Smooth muscle cell of the brain vasculature (primary cell): Measurements from ENCODE around the gene PAX8.

Experiments used
- DNase-seq: peaks from one replicate; pipeline ENCODE4 v3.0.0-alpha.2; 2012; ENCODE audit warnings: low read depth, low spot score

Gene PAX8

GRCh38 chr2:113183703-113184102 is 95.0 kb downstream of the PAX8 start:
- no peak for DNase-seq

DNA sequence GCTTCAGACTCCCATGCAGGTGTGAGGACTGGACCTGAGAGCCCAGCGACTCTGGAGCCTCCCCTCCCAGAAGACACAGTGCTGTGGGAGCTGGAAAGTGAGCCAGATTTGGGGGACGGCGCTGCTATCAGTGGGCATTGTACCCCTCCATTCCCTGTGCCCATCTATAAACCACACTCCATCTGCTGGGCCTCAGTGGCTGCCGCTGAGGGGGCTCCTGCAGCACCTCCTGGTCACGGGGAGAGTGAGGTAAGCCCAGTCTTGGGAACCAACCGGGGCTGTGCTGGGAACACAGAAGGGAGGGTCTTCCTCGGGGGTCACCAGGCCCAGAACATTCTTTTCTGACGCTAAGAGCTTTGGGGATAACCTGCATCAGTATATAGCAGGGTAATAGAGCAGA is 95.5 kb downstream of the PAX8 start:
- no peak for DNase-seq

- DNase-seq = no peak
Observed at GRCh38 chr2:113182471-113183260, 96.1 kb downstream of the PAX8 start.

DNA sequence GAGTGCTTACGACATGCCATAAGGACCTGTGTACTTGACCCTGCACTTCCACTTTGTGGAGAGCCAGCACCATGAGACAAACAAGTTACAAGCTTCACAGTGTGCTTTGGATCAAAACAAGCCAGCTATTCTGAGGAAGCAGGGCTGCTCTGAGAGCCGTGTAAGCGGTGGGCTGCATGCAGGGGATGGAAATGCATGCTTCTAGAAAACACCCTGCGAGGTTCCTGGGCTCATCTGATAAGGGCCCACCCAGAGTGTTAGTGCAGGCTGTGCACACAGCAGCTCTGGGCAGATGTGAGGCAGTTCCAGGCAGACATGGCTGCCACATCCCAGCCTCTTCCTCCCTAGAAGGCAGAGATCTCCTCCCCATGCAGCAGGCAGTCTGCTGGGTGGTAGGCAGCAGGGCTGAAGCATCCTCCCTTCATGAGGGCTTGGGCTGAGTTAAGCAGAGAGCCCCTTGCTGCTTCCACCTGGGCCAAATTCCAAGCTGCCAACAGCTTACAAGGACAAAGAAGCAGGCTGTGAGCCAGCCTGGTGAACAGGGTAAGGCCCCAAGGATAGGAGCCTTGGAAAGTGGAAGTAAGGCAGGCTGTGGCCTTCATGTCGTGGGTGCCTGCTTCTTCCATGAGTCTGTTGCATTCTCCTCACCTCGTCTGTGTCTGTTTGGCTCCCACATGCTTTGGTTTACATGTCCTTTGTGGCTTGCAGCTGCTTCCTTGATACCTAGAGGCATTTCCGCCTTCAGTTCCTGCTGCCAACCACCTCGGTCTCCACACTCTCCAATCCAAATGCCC is 97.3 kb downstream of the PAX8 start:
- DNase-seq = no peak

GRCh38 chr2:113180131-113180946 is 98.4 kb downstream of the PAX8 start:
- DNase-seq = no peak

- no peak for DNase-seq
Observed at GRCh38 chr2:113179446-113180045, 99.2 kb downstream of the PAX8 start.

DNA sequence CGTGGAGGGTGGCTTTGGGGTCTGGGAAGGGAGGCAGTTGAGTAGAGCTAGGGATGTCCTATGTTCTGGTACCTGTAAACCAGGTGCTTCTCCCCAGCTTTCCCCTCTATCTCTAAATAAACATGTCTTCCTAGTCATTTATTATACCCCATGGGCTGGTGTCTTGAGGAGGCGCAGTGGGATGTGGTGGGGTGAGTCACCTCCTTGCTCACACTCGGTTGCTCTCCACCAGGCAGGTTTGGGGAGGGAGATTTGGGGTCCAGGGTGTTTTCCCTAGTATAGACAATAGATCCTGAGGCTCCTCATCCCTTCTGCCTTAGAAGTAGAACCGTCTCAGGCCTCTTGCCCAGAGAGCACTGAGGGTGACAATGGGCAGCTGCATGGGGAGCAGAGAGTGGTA is 99.8 kb downstream of the PAX8 start:
- no peak for DNase-seq

DNA sequence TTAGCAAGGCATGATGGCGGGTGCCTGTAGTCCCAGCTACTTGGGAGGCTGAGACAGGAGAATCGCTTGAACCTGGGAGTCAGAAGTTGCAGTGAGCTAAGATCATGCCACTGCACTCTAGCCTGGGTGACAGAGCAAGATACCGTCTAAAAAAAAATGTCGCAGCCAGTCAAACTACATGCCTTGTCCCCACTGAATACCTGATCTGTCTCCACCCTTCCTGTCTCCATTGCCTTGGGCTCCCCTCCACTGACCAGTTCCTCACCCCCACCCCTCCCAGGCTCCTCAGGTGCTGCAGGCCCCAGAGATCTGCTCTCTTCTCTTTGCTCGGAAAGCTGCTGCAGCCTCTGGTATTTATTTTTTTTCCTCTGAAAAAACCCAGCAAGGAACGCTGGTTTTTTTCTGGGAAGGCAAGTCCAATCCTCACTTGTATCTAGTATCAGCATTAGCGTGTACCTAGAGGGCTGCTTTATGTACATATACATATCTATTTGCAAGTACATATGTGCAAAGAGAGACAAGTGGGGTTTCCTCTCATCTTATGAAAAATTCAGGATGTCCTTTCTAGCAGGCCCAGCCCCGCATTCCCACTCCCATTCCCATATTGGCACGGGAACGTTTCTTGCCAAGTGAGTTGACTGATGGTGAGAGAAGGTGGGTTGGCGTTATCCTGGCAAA is 100.5 kb downstream of the PAX8 start:
- DNase-seq = no peak

DNA sequence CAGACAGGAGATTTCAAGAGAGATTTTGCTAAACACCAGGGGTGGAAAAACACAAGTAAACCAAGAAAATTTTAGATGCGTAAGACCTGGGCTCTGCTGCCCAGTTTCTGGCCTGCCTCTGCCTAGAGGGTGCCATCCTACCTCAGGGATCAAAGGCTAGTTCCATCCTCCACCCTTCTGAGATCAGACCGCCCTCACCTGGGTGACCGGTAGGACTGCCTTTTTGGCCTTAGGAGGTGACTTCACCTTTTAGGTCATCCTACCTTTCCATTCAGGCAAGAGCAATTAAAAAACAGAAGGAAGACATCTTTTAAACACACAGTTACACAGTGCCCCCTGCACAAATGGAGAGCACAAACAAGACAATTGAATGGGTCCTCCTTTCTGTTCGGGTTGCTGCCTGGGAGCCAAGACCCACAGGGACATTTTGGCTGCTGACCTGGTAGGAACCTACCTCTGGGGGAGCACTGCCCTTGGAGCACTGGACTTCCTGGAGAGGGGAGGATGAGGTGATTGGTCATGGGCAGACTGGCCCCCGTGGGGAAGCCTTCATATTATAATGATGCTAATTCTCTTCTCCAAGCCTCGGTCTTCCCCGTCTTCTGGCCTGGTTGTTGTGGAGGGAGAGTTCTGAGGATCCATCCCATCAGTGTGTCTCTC is 101.9 kb downstream of the PAX8 start:
- no peak for DNase-seq

DNA sequence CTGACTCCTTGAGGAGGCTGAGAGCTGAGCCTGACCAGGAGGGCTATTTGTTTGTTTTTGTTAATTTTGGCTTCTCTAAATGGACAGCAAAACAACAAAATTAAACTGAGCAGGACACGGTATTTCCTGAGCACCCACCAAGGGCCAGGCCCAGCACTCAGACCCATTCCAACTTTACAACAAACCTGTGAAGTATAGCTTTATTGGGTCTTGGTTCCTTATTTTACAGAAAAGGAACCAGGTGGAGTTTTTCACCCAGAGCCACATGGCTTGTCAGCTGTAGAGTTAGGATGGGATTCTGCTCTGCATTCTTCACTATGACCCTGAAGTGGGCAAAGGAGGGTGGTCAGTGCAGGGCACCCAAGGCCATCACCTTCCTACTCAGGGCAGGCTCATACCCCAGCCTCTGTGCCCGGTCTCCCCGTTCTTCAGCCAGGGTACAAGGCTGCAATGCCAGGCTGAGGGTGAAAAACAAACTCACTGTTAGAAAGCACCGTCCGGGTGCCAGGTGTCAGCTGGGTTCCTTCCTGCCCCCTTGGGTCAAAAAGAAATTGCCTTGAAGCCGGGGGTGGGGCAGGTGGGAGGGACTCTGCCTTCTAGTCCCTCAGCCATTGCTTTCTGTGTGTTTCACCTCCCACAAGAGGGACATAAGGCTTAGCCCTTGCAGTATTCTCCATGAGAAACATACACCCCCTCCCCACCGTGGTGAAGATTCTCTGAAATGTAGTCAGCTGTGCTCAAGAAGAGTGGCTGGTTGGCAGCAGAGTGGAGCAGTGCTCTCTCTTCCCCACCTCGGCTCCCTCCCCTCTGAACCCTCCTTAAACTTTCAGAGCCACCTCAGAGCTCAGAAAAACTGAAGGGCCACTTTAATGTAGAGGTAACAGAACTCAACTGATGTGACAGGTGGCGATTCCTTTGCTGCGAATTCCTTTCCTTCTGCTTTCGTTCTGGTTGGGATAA is 102.7 kb downstream of the PAX8 start:
- DNase-seq = no peak

DNA sequence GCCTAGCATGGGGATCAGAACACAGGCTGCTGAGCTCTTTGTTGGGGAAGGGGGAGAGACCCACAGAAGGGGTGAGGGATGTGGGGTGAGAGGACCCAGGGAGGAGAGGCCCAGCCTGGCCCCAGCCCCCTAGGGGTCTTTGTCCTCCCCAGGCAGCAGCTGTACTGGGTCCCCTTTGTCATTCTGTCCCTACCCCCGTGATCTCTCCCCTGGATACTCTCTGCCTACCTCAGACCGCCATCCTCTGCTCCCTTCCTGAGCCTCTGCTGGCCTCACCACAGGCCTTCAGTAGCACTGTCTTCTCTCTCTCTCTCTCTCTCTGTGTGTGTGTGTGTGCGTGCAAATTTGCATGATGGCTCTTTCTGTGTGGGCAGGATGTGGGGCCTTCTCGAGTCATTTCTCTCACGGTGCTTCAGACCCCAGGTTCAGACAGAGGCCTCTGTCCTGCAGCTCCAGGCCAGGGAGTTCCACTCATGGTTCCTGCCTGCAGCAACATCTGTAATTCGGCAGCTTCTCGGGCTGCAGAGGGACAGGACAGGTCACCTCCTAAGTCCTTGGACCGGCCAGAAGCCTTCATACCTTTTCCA is 103.6 kb downstream of the PAX8 start:
- no peak for DNase-seq

DNA sequence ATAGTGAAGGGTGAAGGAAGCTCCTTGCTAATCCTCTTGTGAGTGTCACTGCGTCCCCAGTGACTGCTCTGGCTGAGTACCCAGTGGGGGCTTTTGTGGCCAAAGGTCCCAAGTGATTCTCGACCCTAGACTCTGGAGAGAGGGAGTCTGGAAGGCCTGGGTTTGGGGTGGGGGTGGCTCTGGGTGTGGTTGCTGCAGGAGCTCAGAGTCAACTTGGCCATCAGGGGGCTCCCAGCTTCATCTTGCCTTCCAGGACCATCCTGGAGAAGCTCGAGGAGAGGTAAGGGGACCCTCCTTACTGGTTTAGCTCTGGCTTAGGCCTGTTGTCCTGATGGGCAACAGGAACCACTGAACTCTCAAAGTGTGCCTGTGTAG is 104.4 kb downstream of the PAX8 start:
- DNase-seq = no peak

DNA sequence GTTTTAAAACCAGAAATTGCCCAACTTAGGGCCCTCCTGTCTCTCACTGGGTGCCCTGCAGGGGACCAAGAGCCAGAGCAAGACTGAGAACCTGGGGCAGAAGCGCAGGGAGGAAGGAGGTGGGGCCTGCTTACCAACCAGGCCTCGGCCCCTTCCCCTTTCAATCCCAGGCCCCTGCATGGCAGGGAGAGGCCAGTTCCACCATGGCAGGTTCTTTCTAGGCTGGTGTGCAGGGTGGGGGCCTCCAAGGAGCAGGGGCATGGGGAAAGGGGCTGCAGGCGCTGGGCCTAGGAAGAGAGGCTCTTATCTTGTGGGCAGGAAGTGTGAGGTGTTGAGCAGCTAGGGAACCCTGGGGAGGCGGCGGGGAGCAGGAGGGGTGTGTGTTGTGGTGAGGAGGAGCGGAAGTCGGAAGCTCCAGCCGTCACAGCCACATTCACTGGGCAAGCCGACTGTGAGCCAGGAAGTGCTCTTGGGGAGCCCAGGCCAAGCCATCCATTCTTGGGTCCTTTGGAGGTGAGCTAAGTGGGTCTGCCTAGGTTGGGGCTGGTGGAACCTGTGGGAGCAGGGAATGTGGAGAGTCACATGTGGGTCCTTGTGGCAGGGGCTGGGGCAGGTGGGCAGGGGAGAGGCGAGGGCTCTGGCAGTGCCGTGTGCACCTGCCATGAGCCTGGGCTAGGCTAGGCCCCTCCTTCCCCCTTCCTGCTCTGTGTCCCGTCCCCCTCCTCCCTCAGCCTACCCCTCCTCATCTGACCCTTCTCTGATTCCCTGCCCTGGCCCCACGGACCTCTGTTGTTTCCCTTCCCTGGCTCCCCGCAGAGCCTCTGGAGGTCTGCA is 105.0 kb downstream of the PAX8 start, which contains the start of gene PSD4:
TSS of gene PSD4 (plus strand) at position 430 of the 834 bp plus-strand sequence. CDS start 8,486 bp downstream, outside the sequence.
- no peak for DNase-seq

- DNase-seq = no peak
Observed at GRCh38 chr2:113172721-113173541, 105.8 kb downstream of the PAX8 start.

- DNase-seq = no peak
Observed at GRCh38 chr2:113171334-113172075, 107.2 kb downstream of the PAX8 start.

DNA sequence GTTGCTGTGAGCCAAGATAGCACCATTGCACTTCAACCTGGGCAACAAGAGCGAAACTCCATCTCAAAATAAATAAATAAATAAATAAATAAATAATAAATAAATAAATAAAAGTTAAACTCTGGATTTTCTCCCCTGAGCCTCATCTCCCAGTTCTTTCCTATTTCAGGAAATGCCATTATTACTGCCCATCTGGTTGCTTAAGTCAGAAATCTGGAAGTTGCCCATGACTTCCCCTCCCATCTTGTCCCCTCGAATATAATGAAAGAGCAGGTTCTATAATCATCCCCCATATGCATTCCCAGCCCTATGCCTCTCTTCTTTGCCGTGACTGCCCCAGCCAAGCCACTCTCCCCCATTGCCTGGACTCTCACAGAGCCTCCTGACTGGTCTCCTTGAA is 109.1 kb downstream of the PAX8 start:
- no peak for DNase-seq
